Adrenal gland (tissue), 12 donors: ENCODE measurements around the gene ABCA5. TPM values are rescaled to one million over a fixed set of nuclear protein-coding genes. Genes with fewer than 3 reads are reported as not detected.

Experiments
- DNase-seq, 7 donors: peaks; one replicate each; pipeline ENCODE4 v3.0.0-alpha.2; 2019 to 2020
- H3K27ac ChIP-seq, 5 donors: fragments of 200-600 bp; sonication (generic) in 4 of 5; 1 replicate in 3 of 5; 2 replicates in 2 of 5; pipeline versions ENCODE4 v1.5.1 to v1.8.0; 2016 to 2020; ENCODE audit warnings: mild to moderate bottlenecking in 1 of 5
- H3K27me3 ChIP-seq: fragments of 200-600 bp; 2 replicates; pipeline ENCODE4 v1.8.0; 2021
- H3K36me3 ChIP-seq, 2 donors: fragments of 200-600 bp; replicated peaks in 1 of 2; 1 replicate in 1 of 2; 2 replicates in 1 of 2; pipeline versions ENCODE4 v1.5.1 to v1.8.0; 2018 to 2022
- H3K4me1 ChIP-seq, 2 donors: fragments of 200-600 bp; replicated peaks in 1 of 2; 1 replicate in 1 of 2; 2 replicates in 1 of 2; pipeline versions ENCODE4 v1.5.1 to v1.8.0; 2018 to 2021
- H3K4me3 ChIP-seq, 4 donors: fragments of 200-600 bp; sonication (generic) in 3 of 4; one replicate each; pipeline ENCODE4 v1.5.1; 2016 to 2018
- H3K9me3 ChIP-seq, 3 donors: fragments of 200-600 bp; sonication (generic) in 1 of 3; replicated peaks in 1 of 3; 1 replicate in 2 of 3; 2 replicates in 1 of 3; pipeline versions ENCODE4 v1.5.1 to v1.8.0; 2016 to 2021
- CTCF ChIP-seq, 6 experiments: fragments of 450-650 bp in 4 of 6; fragments of 200-600 bp in 2 of 6; sonication (generic) in 1 of 6; IDR thresholded peaks; 1 replicate in 5 of 6; 2 replicates in 1 of 6; pipeline versions ENCODE4 v1.5.1 to v1.8.0; 2016 to 2021; ENCODE audit warnings: antibody characterized with exemption in 6 of 6, mild to moderate bottlenecking in 2 of 6, moderate library complexity in 1 of 6
- POLR2A ChIP-seq, 2 donors: fragments of 450-650 bp; IDR thresholded peaks; one replicate each; pipeline ENCODE4 v1.6.1; 2017; ENCODE audit warnings: antibody characterized with exemption in 2 of 2, mild to moderate bottlenecking in 2 of 2, moderate library complexity in 1 of 2
- WGBS, 4 donors: extraction: QIAGEN DNeasy Blood & Tissue Kit in 2 of 4; methylation state at CpG; one replicate each; pipeline versions ENCODE4 v1.1.5 to v1.1.7; 2013 to 2017; 5-methylcytosine and 5-hydroxymethylcytosine counted together
- intact Hi-C, 2 donors: fragments of 100-400 bp; cut with DNase I; formaldehyde crosslinking; loops; one replicate each; pipeline versions ENCODE4 v1.14.1 to v1.15.0; 2022 to 2023
- polyA plus RNA-seq, 3 donors: library from polyadenylated mRNA; stranded (reverse); fragments of 200-250 nt in 2 of 3; fragments of 350-450 nt in 1 of 3; fragmentation: Illumina TruSeq in 1 of 3; extraction: RNeasy Lipid Tissue Mini Kit (QIAGEN cat#74804) in 1 of 3; gene quantifications; one replicate each; pipeline ENCODE4 v1.2.3, GENCODE V29; 2013 to 2014
- total RNA-seq, 9 donors: library from RNA; depleted of rRNA in 4 of 9; stranded (reverse); fragments of >200 nt in 4 of 9; fragments of 120-200 nt in 1 of 9; fragmentation: NEBNext Ultra II Directional in 1 of 9; extraction: Animal tissue kit (Norgen Biotek cat#: 25700) in 1 of 9; gene quantifications; one replicate each; pipeline versions ENCODE4 v1.1.0 to v1.2.4, GENCODE V29; 2013 to 2023
- donor health status: healthy with polysubstance abuse.
- donor health status: Bipolar disorder and iron deficiency.
- donor health status: DM: yes; HTN: yes; CAD: no.
- donor health status: DM: no; HTN: no; CAD: no.
- donor health status: DM: no; HTN: no; CAD: no.
- donor health status: DM: yes; HTN: yes; CAD: no.

The ABCA5 gene
- total and polyA plus RNA-seq, 12 donors = 21.5 to 142 (median 40.7) TPM

GRCh38 chr17:69358688-69359596 lies 32.0 kb upstream of the ABCA5 start:
- Histone ChIP-seq H3K27ac (no peak overlapping the region), H3K36me3 (no peaks in the 10 kb centered on the region), H3K4me3 (no peak overlapping the region), H3K9me3 (no peaks in the 10 kb centered on the region), H3K27me3 (no peaks in the 10 kb centered on the region), H3K4me1 (no peaks in the 10 kb centered on the region)
- WGBS, 4 donors = 76 to 84% (median 82%) methylated on average over 3 of the region's 3 CpGs
- no peak for DNase-seq
- no peak for TF ChIP-seq POLR2A (IDR thresholded peaks at IDR 0.05)
- no peak for TF ChIP-seq CTCF (IDR thresholded peaks at IDR 0.05)
- intact Hi-C loops = no loop called here

- Histone ChIP-seq H3K27me3 (no peaks in the 10 kb centered on the region), H3K9me3 (no peaks in the 10 kb centered on the region), H3K36me3 (no peaks in the 10 kb centered on the region), H3K27ac (no peak overlapping the region), H3K4me1 (no peaks in the 10 kb centered on the region), H3K4me3 (no peak overlapping the region)
- TF ChIP-seq CTCF (IDR thresholded peaks at IDR 0.05) = no peak
- no peak for TF ChIP-seq POLR2A (IDR thresholded peaks at IDR 0.05)
- intact Hi-C loops = no loop called here
- DNase-seq = no peak
- WGBS, 4 donors = 44 to 56% (median 49%) methylated on average over 2 of the region's 2 CpGs
Observed at GRCh38 chr17:69357701-69358100, 30.8 kb upstream of the ABCA5 start.

GRCh38 chr17:69356625-69357024 lies 29.7 kb upstream of the ABCA5 start:
- TF ChIP-seq CTCF (IDR thresholded peaks at IDR 0.05) (no peak), POLR2A (IDR thresholded peaks at IDR 0.05) (no peak)
- Histone ChIP-seq H3K36me3 (no peaks in the 10 kb centered on the region), H3K4me1 (no peaks in the 10 kb centered on the region)

GRCh38 chr17:69350911-69351310 lies 24.0 kb upstream of the ABCA5 start:
- 50 to 61% (median 56%) methylated on average over 4 of the region's 4 CpGs for WGBS, 4 donors
- DNase-seq = no peak
- H3K4me3 ChIP-seq = no peak overlapping the region
- no peak overlapping the region for H3K27ac ChIP-seq
- no peaks in the 10 kb centered on the region for H3K9me3 ChIP-seq
- no peaks in the 10 kb centered on the region for H3K27me3 ChIP-seq
- no peaks in the 10 kb centered on the region for H3K4me1 ChIP-seq
- intact Hi-C loops = no loop called here
- H3K36me3 ChIP-seq = no peaks in the 10 kb centered on the region
- no peak for TF ChIP-seq POLR2A (IDR thresholded peaks at IDR 0.05)
- TF ChIP-seq CTCF (IDR thresholded peaks at IDR 0.05) = no peak

More at GRCh38 chr17:69356625-69357024, 29.7 kb upstream of the ABCA5 start:
- H3K4me3 ChIP-seq = no peak overlapping the region
- no peaks in the 10 kb centered on the region for H3K27me3 ChIP-seq
- no peaks in the 10 kb centered on the region for H3K9me3 ChIP-seq
- DNase-seq = no peak
- intact Hi-C loops = no loop called here
- 91 to 97% (median 95%) methylated on average over 6 to 7 of the region's 7 CpGs for WGBS, 4 donors
- no peak overlapping the region for H3K27ac ChIP-seq
